Astrocyte of the cerebellum (primary cell): ENCODE measurements around the gene CA10.

ENCODE experiments used
- DNase-seq: peaks from one replicate; pipeline ENCODE4 v3.0.0-alpha.2; 2011; ENCODE audit warnings: low read depth
- H3K4me3 ChIP-seq: 2 replicates; pipeline ENCODE4 v1.5.1; 2011; ENCODE audit warnings: mild to moderate bottlenecking, low read depth, low read length, moderate library complexity
- CTCF ChIP-seq: IDR thresholded peaks from 2 replicates; pipeline ENCODE4 v1.5.1; 2012; ENCODE audit warnings: low read length, low read depth, moderate library complexity, mild to moderate bottlenecking; ENCODE audit errors: missing control alignments
- in situ Hi-C: cut with HindIII; loops from 2 replicates; pipeline ENCODE4 v1.10.0; 2017; ENCODE audit warnings: low sequenced_read_pairs

CA10 gene

DNA sequence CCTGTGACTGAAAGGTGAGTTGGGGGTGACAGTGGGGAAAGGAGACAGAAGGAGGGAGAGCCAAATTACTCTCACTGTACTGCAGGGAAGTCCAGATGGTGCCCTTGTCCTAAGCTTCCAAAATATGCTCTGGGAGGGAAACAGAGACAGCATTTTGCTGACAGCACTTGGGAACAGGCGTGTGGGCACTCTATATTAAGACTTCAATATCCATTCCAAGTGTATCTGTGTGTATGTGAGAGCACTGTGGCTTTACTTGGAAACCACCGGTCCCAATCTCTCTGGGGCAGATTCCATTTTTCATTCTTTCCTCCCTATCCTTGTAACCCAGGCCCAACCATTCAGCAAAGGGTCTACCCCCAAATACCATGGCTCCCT is 490.8 kb downstream of the CA10 start:
- in situ Hi-C loops: no loop called here
- TF ChIP-seq CTCF: no peak
- DNase-seq: no peak
- no peak overlapping the region for H3K4me3 ChIP-seq

GRCh38 chr17:51666971-51667705 is 491.4 kb downstream of the CA10 start:
- H3K4me3 ChIP-seq: no peak overlapping the region
- no peak for TF ChIP-seq CTCF
- in situ Hi-C loops: no loop called here
- DNase-seq: no peak

DNA sequence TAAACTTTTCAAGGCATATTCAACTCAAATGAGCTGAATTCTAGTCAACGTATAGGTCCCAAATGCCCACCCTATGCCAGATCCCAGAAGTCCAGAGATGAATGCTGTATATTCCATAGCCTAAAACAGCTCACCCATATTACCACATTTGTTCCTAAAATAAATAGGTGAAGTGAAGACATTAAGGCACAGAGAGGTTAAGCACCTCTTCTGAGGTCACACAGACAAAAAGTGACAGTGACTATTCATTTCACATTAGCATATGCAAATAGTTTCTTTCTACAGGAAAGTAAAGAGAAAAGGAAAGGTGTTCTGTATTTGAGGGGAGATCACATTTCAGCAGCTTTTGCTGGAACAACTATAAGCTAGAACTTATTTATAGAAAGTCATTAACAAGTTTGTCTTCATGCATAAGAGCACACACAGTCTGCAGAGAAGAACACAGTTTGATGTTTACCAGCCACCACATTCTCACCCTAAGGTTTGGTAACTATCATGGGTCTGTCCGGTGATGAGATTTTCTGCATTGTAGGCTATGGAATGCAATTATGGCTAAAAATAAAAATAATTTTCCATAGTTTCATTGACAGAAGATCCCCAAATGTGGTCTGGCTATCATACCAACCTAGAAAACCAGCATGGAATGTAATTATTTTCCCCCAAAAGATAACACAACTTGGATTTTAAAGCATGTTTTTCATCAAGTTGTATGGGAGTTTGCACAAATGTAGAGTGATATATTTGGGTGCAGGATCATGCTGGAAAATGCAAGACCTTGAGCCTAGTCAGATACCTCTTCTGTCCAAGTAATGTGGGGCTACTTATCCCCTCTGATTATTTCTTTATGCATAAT is 496.1 kb downstream of the CA10 start:
- no peak for DNase-seq
- TF ChIP-seq CTCF: no peak
- in situ Hi-C loops: no loop called here
- H3K4me3 ChIP-seq: no peak overlapping the region

DNA sequence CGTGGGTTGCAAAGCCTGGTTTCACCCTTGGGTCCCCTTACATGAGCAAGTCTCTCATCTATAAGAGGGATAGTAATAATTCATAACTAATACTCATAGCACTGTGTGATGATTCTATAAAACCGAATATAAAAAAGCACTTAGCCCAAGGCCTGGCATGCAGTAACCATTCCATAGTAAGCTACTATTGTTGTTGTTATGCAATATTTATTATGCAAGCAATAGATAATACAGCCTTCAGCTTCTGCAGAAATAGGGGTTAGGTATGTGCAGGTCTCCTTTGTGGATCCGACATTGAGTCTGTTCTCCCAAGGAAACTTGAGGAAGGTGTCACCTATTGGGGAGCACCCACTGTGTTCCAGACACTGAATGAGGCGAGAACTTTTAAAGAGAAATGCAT is 497.1 kb downstream of the CA10 start:
- no peak overlapping the region for H3K4me3 ChIP-seq
- DNase-seq: no peak
- TF ChIP-seq CTCF: no peak
- in situ Hi-C loops: no loop called here

DNA sequence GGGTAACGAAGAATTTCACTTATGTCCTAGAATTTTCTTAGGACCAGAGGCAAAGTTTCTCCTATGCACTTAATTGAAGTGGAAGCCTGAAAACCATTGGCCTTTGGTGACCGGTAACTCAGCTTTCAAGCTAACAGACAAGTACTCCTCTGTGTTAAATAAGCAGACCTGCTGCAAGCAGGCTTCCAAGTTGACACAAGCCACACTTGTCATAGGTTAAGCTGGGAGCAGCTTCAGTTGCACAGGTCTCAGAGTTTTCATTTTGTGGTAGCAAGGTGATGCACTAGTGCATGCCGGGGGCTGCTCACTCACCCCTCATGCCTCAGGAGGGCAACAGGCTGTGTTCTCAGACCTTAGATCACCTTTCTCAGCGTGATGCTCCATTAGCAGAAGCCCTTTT is 498.2 kb downstream of the CA10 start:
- no peak for TF ChIP-seq CTCF
- DNase-seq: no peak
- in situ Hi-C loops: no loop called here
- H3K4me3 ChIP-seq: no peak overlapping the region

DNA sequence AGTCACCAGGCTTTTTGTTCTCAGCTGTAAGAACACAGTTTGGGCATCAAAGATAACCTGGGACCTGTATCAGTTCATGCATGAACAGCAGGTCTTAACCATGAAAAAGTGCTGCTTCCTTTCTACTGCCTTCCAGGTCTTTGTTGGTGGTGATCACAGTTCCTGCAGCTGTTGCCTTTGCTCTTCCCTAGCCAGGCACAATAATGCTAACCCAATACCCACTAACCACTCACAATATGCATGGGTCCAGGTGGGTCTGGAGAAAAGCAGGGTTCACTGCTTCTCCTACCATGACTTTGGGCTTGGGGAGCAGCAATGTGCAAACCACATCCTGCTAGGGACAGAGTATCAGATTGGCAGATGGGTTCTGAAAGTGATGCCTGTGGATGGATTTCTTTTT is 501.3 kb downstream of the CA10 start:
- H3K4me3 ChIP-seq: no peak overlapping the region
- in situ Hi-C loops: no loop called here

More for the DNA sequence above, 501.3 kb downstream of the CA10 start:
- no peak for DNase-seq
- no peak for TF ChIP-seq CTCF
